Activated T-cell treated with anti-CD3 and anti-CD28 coated beads for 4 hours (primary cell): ENCODE data around the gene FNBP1.
A peak's percentile ranks its signal among the peaks of the same experiment; 100 is the strongest.
"Not testable (repeated sequence)": the region's sequence is repeated elsewhere in the genome, so short reads cannot be mapped to it uniquely, and the experiment has no call there.

Source experiments
- DNase-seq: peaks from one replicate; pipeline ENCODE4 v3.0.0-alpha.2; 2020

Gene FNBP1

GRCh38 chr9:129910628-129911567, 132.1 kb downstream of the FNBP1 start:
- DNase-seq = no peak

- DNase-seq = no peak
Observed at GRCh38 chr9:129909851-129910250, 133.1 kb downstream of the FNBP1 start.

GRCh38 chr9:129908906-129909305, 134.1 kb downstream of the FNBP1 start:
- DNase-seq = no peak

GRCh38 chr9:129907201-129907600, 135.8 kb downstream of the FNBP1 start:
- DNase-seq = no peak

- DNase-seq = no peak
Observed at GRCh38 chr9:129906298-129906697, 136.7 kb downstream of the FNBP1 start.

- no peak for DNase-seq
Observed at GRCh38 chr9:129904734-129905133, 138.3 kb downstream of the FNBP1 start.

GRCh38 chr9:129902740-129903134, 140.3 kb downstream of the FNBP1 start:
- DNase-seq = no peak

- no peak for DNase-seq
Observed at GRCh38 chr9:129901993-129902739, 140.8 kb downstream of the FNBP1 start.

GRCh38 chr9:129900263-129901027, 142.5 kb downstream of the FNBP1 start:
- no peak for DNase-seq

GRCh38 chr9:129899620-129900019, 143.4 kb downstream of the FNBP1 start:
- DNase-seq = no peak

- DNase-seq = no peak
Observed at GRCh38 chr9:129898185-129898584, 144.8 kb downstream of the FNBP1 start.

- DNase-seq = no peak
Observed at GRCh38 chr9:129897263-129897662, 145.7 kb downstream of the FNBP1 start.

- no peak for DNase-seq
Observed at GRCh38 chr9:129895376-129896268, 147.4 kb downstream of the FNBP1 start.

- no peak for DNase-seq
Observed at GRCh38 chr9:129894120-129894823, 148.7 kb downstream of the FNBP1 start.

GRCh38 chr9:129891569-129891968, 151.4 kb downstream of the FNBP1 start:
- DNase-seq = no peak

- not testable (repeated sequence) for DNase-seq
Observed at GRCh38 chr9:129890718-129891299, 152.2 kb downstream of the FNBP1 start.

- DNase-seq = peak; percentile 56
Observed at GRCh38 chr9:129889941-129890717, 152.9 kb downstream of the FNBP1 start.

- DNase-seq = no peak
Observed at GRCh38 chr9:129889122-129889940, 153.7 kb downstream of the FNBP1 start.
